Natural killer cell (primary cell): Measurements from ENCODE around the gene PCDH9. TPM values are rescaled to one million over a fixed set of nuclear protein-coding genes. Genes with fewer than 3 reads are reported as not detected.

ENCODE experiments used
- ATAC-seq, 3 donors: fragments of 150-1000 bp in 2 of 3; fragments of 200-7000 bp in 1 of 3; cut with Tn5 transposase; 1 replicate in 1 of 3; 2 replicates in 2 of 3; pipeline ENCODE4 v1.10.0; 2021; ENCODE audit warnings: mild to moderate bottlenecking in 2 of 3, moderate library complexity in 2 of 3
- DNase-seq, 2 donors: peaks; one replicate each; pipeline versions ENCODE4 v3.0.0 to v3.0.0-alpha.2; 2013 to 2021; ENCODE audit warnings: mixed read lengths in 1 of 2
- H3K27ac ChIP-seq: one replicate; pipeline ENCODE4 v1.5.1; 2013; ENCODE audit warnings: mild to moderate bottlenecking, low read length
- H3K27me3 ChIP-seq: one replicate; pipeline ENCODE4 v1.6.1; 2013; ENCODE audit warnings: low read length; ENCODE audit not compliant: control insufficient read depth, insufficient read depth
- H3K36me3 ChIP-seq: one replicate; pipeline ENCODE4 v1.6.1; 2013; ENCODE audit warnings: low read length; ENCODE audit not compliant: control insufficient read depth, insufficient read depth
- H3K4me1 ChIP-seq: one replicate; pipeline ENCODE4 v1.6.1; 2013; ENCODE audit warnings: low read length; ENCODE audit not compliant: control insufficient read depth, insufficient read depth
- H3K4me3 ChIP-seq: one replicate; pipeline ENCODE4 v1.5.1; 2013; ENCODE audit warnings: low read length
- H3K9me3 ChIP-seq: one replicate; pipeline ENCODE4 v1.6.1; 2013; ENCODE audit warnings: low read length; ENCODE audit not compliant: control insufficient read depth, insufficient read depth
- H3K27ac Mint-ChIP-seq, 2 donors: one replicate each; pipeline ENCODE4 v1.8.0; 2022; ENCODE audit warnings: mild to moderate bottlenecking in 2 of 2, mixed read lengths in 2 of 2, moderate library complexity in 1 of 2
- H3K27me3 Mint-ChIP-seq, 2 donors: one replicate each; pipeline ENCODE4 v1.8.0; 2022; ENCODE audit warnings: low read depth in 2 of 2, mixed read lengths in 2 of 2
- H3K36me3 Mint-ChIP-seq: one replicate; pipeline ENCODE4 v1.8.0; 2022; ENCODE audit warnings: mixed read lengths
- H3K4me1 Mint-ChIP-seq, 2 donors: one replicate each; pipeline ENCODE4 v1.8.0; 2022; ENCODE audit warnings: mixed read lengths in 2 of 2
- H3K4me3 Mint-ChIP-seq: one replicate; pipeline ENCODE4 v1.8.0; 2022; ENCODE audit warnings: mild to moderate bottlenecking, moderate library complexity, mixed read lengths
- H3K9me3 Mint-ChIP-seq, 2 donors: one replicate each; pipeline ENCODE4 v1.8.0; 2022; ENCODE audit warnings: mixed read lengths in 2 of 2
- WGBS: methylation state at CpG from one replicate; pipeline ENCODE4 v1.1.7; 2013; ENCODE audit warnings: missing lambda C conversion rate; ENCODE audit not compliant: insufficient coverage; 5-methylcytosine and 5-hydroxymethylcytosine counted together
- intact Hi-C: fragments of 100-400 bp; cut with micrococcal nuclease; formaldehyde crosslinking; loops from one replicate; pipeline ENCODE4 v1.14.2; 2022
- total RNA-seq, 4 donors: library from RNA; stranded (reverse); fragments of 120-200 nt in 1 of 4; gene quantifications; one replicate each; pipeline versions ENCODE4 v1.2.3 to v1.2.4, GENCODE V29; 2013 to 2022
- TF ChIP-seq, protein P1 (sequence below): fragments of 200-600 bp; IDR thresholded peaks from one replicate; pipeline ENCODE4 v1.8.0; 2022; ENCODE audit warnings: antibody characterized with exemption

The PCDH9 gene
- total RNA-seq, 3 donors from 2014 or later (not counting 1 experiment from before 2014, with no cell fraction given) = 0.43 to 1.5 (median 0.68) TPM

DNA sequence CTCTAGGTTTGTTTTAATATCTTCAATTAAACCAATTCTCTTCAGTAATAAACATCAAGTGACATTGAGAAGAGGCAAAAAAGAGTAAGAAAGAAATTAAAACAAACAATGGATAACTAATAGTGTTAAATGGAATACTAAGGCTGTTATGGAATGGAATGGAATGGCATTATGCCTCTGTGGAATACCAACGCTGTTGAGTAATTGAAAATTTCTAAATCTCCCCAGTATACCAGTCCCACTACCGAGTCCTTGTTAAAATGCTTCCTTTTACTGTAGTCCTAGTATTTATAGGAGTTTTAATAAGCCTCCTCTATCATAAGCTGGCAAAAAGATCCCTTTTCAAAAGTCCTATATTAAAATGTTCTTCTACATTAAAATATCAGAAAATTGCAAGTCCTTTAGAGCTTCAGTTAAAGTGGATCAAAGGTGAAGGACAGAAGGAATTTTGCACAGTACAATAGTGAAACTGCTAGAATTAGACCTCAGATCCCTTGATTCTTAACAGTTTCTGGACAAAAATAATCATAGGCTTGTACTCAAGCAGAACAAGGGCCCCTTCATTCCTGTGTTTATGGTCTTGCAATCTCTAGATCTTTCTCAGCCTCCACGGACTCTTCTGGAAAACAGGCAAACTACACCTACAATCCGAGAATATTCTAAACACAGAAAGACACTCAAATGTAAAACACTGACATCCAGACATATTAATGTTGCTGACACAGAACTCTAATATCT is 128.2 kb downstream of the PCDH9 start:
- H3K4me3 Mint-ChIP-seq = no peak overlapping the region
- H3K36me3 Mint-ChIP-seq = no peaks in the 10 kb centered on the region
- Histone ChIP-seq H3K36me3 (no peaks in the 10 kb centered on the region), H3K4me1 (no peaks in the 10 kb centered on the region), H3K4me3 (no peak overlapping the region), H3K9me3 (no peaks in the 10 kb centered on the region), H3K27ac (no peak overlapping the region), H3K27me3 (no peaks in the 10 kb centered on the region)
- H3K27ac Mint-ChIP-seq = no peak overlapping the region
- intact Hi-C loops = no loop called here
- ATAC-seq (no peak), DNase-seq (no peak)
- no peaks in the 10 kb centered on the region for H3K4me1 Mint-ChIP-seq
- H3K27me3 Mint-ChIP-seq = no peaks in the 10 kb centered on the region
- H3K9me3 Mint-ChIP-seq = peaks cover 0 to 2% of the 10 kb centered on the region in 2 donors
- TF ChIP-seq, protein P1, sequence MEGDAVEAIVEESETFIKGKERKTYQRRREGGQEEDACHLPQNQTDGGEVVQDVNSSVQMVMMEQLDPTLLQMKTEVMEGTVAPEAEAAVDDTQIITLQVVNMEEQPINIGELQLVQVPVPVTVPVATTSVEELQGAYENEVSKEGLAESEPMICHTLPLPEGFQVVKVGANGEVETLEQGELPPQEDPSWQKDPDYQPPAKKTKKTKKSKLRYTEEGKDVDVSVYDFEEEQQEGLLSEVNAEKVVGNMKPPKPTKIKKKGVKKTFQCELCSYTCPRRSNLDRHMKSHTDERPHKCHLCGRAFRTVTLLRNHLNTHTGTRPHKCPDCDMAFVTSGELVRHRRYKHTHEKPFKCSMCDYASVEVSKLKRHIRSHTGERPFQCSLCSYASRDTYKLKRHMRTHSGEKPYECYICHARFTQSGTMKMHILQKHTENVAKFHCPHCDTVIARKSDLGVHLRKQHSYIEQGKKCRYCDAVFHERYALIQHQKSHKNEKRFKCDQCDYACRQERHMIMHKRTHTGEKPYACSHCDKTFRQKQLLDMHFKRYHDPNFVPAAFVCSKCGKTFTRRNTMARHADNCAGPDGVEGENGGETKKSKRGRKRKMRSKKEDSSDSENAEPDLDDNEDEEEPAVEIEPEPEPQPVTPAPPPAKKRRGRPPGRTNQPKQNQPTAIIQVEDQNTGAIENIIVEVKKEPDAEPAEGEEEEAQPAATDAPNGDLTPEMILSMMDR = no peak
- 84% methylated on average over 2 of the region's 4 CpGs for WGBS

GRCh38 chr13:67100730-67101129 is 129.4 kb downstream of the PCDH9 start:
- DNase-seq = no peak
- intact Hi-C loops = no loop called here
- H3K4me3 Mint-ChIP-seq = no peak overlapping the region
- no peaks in the 10 kb centered on the region for H3K4me1 Mint-ChIP-seq
- WGBS = 93% methylated on average over 3 of the region's 3 CpGs
- Histone ChIP-seq H3K4me1 (no peaks in the 10 kb centered on the region), H3K27me3 (no peaks in the 10 kb centered on the region), H3K27ac (no peak overlapping the region), H3K36me3 (no peaks in the 10 kb centered on the region), H3K9me3 (no peaks in the 10 kb centered on the region), H3K4me3 (no peak overlapping the region)
- TF ChIP-seq, protein P1 = no peak
- no peaks in the 10 kb centered on the region for H3K27me3 Mint-ChIP-seq
- peaks cover 0 to 2% of the 10 kb centered on the region in 2 donors for H3K9me3 Mint-ChIP-seq
- no peak overlapping the region for H3K27ac Mint-ChIP-seq
- H3K36me3 Mint-ChIP-seq = no peaks in the 10 kb centered on the region
- ATAC-seq = no peak

DNA sequence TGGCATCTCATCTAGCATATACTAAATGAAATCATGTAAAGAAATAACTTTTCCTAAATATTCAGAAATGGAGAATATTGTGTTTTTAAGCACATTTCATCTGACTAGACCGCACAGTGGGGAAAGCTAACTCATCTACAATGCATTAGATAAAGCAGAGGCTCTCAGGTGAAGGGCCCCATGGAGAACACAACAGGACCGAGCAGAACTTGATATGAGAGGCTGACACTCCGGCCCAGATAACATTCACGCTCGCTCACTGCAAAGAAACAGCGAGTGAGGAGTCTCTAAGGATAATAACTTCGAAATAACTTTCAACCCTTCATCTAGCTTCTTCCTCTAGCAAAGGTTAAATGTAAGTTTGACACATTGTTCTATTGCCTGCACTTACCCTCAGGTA is 130.6 kb downstream of the PCDH9 start:
- DNase-seq (no peak), ATAC-seq (no peak)
- Mint-ChIP-seq H3K4me3 (no peak overlapping the region), H3K27ac (no peak overlapping the region), H3K27me3 (no peaks in the 10 kb centered on the region), H3K36me3 (no peaks in the 10 kb centered on the region), H3K9me3 (no peaks in the 10 kb centered on the region), H3K4me1 (no peaks in the 10 kb centered on the region)
- intact Hi-C loops = no loop called here
- Histone ChIP-seq H3K27ac (no peak overlapping the region), H3K4me1 (no peaks in the 10 kb centered on the region), H3K27me3 (no peaks in the 10 kb centered on the region), H3K4me3 (no peak overlapping the region), H3K36me3 (no peaks in the 10 kb centered on the region), H3K9me3 (no peaks in the 10 kb centered on the region)
- TF ChIP-seq, protein P1 = no peak
- WGBS = 93% methylated on average over 6 of the region's 7 CpGs
